SH-SY5Y (cell line): ENCODE measurements around the gene RPRD1B.

Experiments
- GATA2 ChIP-seq: IDR thresholded peaks from 2 replicates; pipeline ENCODE4 v1.6.1; 2011; ENCODE audit warnings: mild to moderate bottlenecking, low read depth, low read length
- GATA3 ChIP-seq: IDR thresholded peaks from 2 replicates; pipeline ENCODE4 v1.6.1; 2011; ENCODE audit warnings: low read depth, mild to moderate bottlenecking, low read length, moderate library complexity

GRCh38 chr20:38060536-38060935, 27.0 kb downstream of the RPRD1B start:
- no peak for TF ChIP-seq GATA2
- TF ChIP-seq GATA3: no peak
